Suprapubic skin (tissue), 4 donors: ENCODE results near the gene KCNH8.

Experiments used
- CTCF ChIP-seq, 2 donors: fragments of 200-600 bp in 1 of 2; fragments of 450-650 bp in 1 of 2; sonication (generic) in 1 of 2; IDR thresholded peaks; one replicate each; pipeline ENCODE4 v1.5.1; 2016 to 2019; ENCODE audit warnings: antibody characterized with exemption in 2 of 2, mild to moderate bottlenecking in 1 of 2, moderate library complexity in 1 of 2
- POLR2A ChIP-seq, 2 donors: fragments of 450-650 bp; IDR thresholded peaks; one replicate each; pipeline ENCODE4 v1.6.1; 2017; ENCODE audit warnings: antibody characterized with exemption in 2 of 2, mild to moderate bottlenecking in 2 of 2, moderate library complexity in 2 of 2
- POLR2AphosphoS5 ChIP-seq, 3 donors: sonication (generic); formaldehyde crosslinking; IDR thresholded peaks; one replicate each; pipeline ENCODE4 v1.6.1; 2017; ENCODE audit warnings: antibody characterized with exemption in 3 of 3

- TF ChIP-seq CTCF (IDR thresholded peaks at IDR 0.05) (no peak), POLR2A (IDR thresholded peaks at IDR 0.05) (no peak), POLR2AphosphoS5 (IDR thresholded peaks at IDR 0.05) (no peak)
These were observed 78.2 kb downstream of the KCNH8 start for GRCh38 chr3:19226479-19226878.
